ENCODE data around the gene CRNN. TPM values are rescaled to one million over a fixed set of nuclear protein-coding genes. Genes with fewer than 3 reads are reported as not detected.

The CRNN gene
- total RNA-seq, 1 experiment from 2014 or later = not detected

DNA sequence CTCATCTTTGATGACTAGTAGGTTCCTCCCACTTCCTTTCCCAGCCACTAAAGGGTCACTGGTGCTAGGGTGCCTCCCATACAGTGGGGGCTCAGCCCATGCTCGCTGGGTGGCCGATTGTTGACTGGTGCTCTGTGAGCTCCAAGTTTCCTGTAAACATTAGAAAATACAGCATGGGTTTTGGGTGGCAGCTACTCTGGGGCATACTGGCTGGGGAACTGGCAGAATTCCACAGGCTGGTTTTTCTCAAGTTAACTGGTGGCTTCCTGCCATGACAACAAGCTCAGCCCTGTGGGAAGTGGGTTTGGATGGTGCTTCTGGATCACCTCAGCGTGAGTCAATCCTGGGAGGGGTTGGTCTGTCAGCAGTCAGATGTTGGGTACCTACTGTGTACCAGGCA, 28.7 kb upstream of the CRNN start:
- H3K27me3 ChIP-seq (ENCODE audit: low read length) = peaks cover 44% of the 10 kb centered on the region
- BruUV-seq (replicated peaks) = no TSS peak
- H3K9me2 ChIP-seq (replicated peaks; ENCODE audit: low read length) = no peaks in the 10 kb centered on the region
- TF ChIP-seq EZH2phosphoT487 (IDR thresholded peaks at IDR 0.05; ENCODE audit: borderline replicate concordance, low read length) (no peak), EZH2 (IDR thresholded peaks at IDR 0.05; ENCODE audit: low read length, unreplicated experiment) (no peak)
- TF ChIP-seq, protein P1, sequence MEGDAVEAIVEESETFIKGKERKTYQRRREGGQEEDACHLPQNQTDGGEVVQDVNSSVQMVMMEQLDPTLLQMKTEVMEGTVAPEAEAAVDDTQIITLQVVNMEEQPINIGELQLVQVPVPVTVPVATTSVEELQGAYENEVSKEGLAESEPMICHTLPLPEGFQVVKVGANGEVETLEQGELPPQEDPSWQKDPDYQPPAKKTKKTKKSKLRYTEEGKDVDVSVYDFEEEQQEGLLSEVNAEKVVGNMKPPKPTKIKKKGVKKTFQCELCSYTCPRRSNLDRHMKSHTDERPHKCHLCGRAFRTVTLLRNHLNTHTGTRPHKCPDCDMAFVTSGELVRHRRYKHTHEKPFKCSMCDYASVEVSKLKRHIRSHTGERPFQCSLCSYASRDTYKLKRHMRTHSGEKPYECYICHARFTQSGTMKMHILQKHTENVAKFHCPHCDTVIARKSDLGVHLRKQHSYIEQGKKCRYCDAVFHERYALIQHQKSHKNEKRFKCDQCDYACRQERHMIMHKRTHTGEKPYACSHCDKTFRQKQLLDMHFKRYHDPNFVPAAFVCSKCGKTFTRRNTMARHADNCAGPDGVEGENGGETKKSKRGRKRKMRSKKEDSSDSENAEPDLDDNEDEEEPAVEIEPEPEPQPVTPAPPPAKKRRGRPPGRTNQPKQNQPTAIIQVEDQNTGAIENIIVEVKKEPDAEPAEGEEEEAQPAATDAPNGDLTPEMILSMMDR (conservative IDR thresholded peaks at IDR 0.05; ENCODE audit: low read depth, low read length) = no peak
- ChIA-PET CTCF (interaction anchor here (3.3 kb wide), 1 partner anchor 16 kb away, joined by 17 read pairs; no protein-coding TSS in a partner anchor), POLR2A (ENCODE audit: unreplicated experiment) (no interaction called here)
- no peak overlapping the region for H3K4me2 ChIP-seq (ENCODE audit: low read length)
- no peaks in the 10 kb centered on the region for H3K4me1 ChIP-seq (ENCODE audit: insufficient read depth, low read length)
- no peak overlapping the region for H3K4me3 ChIP-seq (ENCODE audit: low read length)
- no peak overlapping the region for H3K27ac ChIP-seq (ENCODE audit: low read length)
- no peak overlapping the region for H3K9ac ChIP-seq (ENCODE audit: low read length)
- no peaks in the 10 kb centered on the region for H3K79me2 ChIP-seq (ENCODE audit: low read length)
- peak; percentile 21 for ATAC-seq
- H3K9me3 ChIP-seq (ENCODE audit: low read length) = no peaks in the 10 kb centered on the region
- no peaks in the 10 kb centered on the region for H3F3A ChIP-seq (ENCODE audit: low read length, unreplicated experiment)
- DNase-seq = peak; percentile 59
- intact Hi-C loops (cut with micrococcal nuclease) = loop anchor here (5.0 kb wide), 2 partner anchors 300 to 390 kb away; no protein-coding TSS in a partner anchor
- no peaks in the 10 kb centered on the region for H3K36me3 ChIP-seq (ENCODE audit: low read depth, low read length)
- H4K20me1 ChIP-seq (ENCODE audit: low read length) = no peaks in the 10 kb centered on the region
- H2AFZ ChIP-seq (ENCODE audit: low read length) = no peak overlapping the region

DNA sequence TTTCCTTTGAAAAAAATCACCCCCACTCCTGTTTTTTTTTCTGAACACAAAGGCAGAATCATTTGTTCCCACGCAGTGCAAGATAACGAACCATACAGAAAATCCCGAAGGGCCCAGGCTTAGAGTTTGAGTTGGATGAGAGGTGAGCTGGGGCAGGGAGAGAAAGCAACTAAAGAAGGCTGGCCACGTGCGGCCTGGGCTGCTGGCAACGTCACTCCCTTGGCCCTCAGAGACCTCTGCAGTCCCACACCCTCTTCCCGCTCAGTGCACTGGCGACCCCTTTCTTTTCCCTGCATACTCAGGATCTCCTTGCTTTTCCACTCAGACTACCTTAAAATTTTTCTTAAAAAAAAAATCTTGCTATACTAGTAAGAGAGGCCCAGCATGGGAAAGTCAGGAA, 28.2 kb upstream of the CRNN start:
- DNase-seq (no peak), ATAC-seq (no peak)
- H3K27me3 ChIP-seq (ENCODE audit: low read length) = peaks cover 39% of the 10 kb centered on the region
- no peaks in the 10 kb centered on the region for H3K36me3 ChIP-seq (ENCODE audit: low read depth, low read length)
- no peaks in the 10 kb centered on the region for H3K9me3 ChIP-seq (ENCODE audit: low read length)
- TF ChIP-seq EZH2 (IDR thresholded peaks at IDR 0.05; ENCODE audit: low read length, unreplicated experiment) = no peak
- TF ChIP-seq EZH2phosphoT487 (IDR thresholded peaks at IDR 0.05; ENCODE audit: borderline replicate concordance, low read length) = no peak
- TF ChIP-seq, protein P1 (conservative IDR thresholded peaks at IDR 0.05; ENCODE audit: low read depth, low read length) = no peak
- H3K9ac ChIP-seq (ENCODE audit: low read length) = no peak overlapping the region
- no peaks in the 10 kb centered on the region for H3K9me2 ChIP-seq (replicated peaks; ENCODE audit: low read length)
- POLR2A ChIA-PET (ENCODE audit: unreplicated experiment) = no interaction called here
- H3K27ac ChIP-seq (ENCODE audit: low read length) = no peak overlapping the region
- no TSS peak for BruUV-seq (replicated peaks)
- intact Hi-C loops (cut with micrococcal nuclease) = loop anchor here (5.0 kb wide), 2 partner anchors 300 to 390 kb away; no protein-coding TSS in a partner anchor
- no peak overlapping the region for H2AFZ ChIP-seq (ENCODE audit: low read length)
- no peaks in the 10 kb centered on the region for H3K79me2 ChIP-seq (ENCODE audit: low read length)
- CTCF ChIA-PET = interaction anchor here (3.3 kb wide), 1 partner anchor 16 kb away, joined by 17 read pairs; no protein-coding TSS in a partner anchor
- H3K4me2 ChIP-seq (ENCODE audit: low read length) = no peak overlapping the region
- no peaks in the 10 kb centered on the region for H4K20me1 ChIP-seq (ENCODE audit: low read length)
- no peaks in the 10 kb centered on the region for H3K4me1 ChIP-seq (ENCODE audit: insufficient read depth, low read length)
- H3K4me3 ChIP-seq (ENCODE audit: low read length) = no peak overlapping the region
- no peaks in the 10 kb centered on the region for H3F3A ChIP-seq (ENCODE audit: low read length, unreplicated experiment)

DNA sequence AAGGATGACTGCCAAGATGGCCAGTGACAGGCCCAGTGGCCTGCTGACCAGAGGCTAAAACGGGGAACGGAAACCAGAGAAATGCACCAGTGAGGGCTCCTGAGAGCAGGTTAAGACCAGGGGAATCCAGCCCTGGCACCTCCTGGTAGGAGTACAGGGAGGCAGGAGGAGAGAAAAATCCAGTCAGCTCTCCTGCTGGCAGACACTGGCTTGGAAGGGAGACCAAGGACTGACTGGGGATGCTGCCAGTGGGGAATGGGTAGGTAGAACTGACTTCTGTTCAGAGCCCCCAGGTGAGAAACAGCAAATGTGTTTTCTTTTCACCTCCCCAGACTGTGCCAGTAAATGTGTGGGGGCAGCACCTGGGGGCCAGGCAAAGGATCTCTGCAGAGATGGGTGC, 27.7 kb upstream of the CRNN start:
- CTCF ChIA-PET = interaction anchor here (2.4 to 3.3 kb wide), 2 partner anchors 17 to 43 kb away, joined by 17 to 19 read pairs; no protein-coding TSS in a partner anchor
- BruUV-seq (replicated peaks) = no TSS peak
- Histone ChIP-seq H3F3A (ENCODE audit: low read length, unreplicated experiment) (no peaks in the 10 kb centered on the region), H3K4me2 (ENCODE audit: low read length) (no peak overlapping the region), H3K4me1 (ENCODE audit: insufficient read depth, low read length) (peaks cover under 1% of the 10 kb centered on the region; the same call in 1 of the 2 replicates), H3K9ac (ENCODE audit: low read length) (no peak overlapping the region), H4K20me1 (ENCODE audit: low read length) (no peaks in the 10 kb centered on the region), H3K27ac (ENCODE audit: low read length) (no peak overlapping the region), H3K9me3 (ENCODE audit: low read length) (no peaks in the 10 kb centered on the region), H3K36me3 (ENCODE audit: low read depth, low read length) (no peaks in the 10 kb centered on the region), H2AFZ (ENCODE audit: low read length) (no peak overlapping the region), H3K79me2 (ENCODE audit: low read length) (no peaks in the 10 kb centered on the region), H3K9me2 (replicated peaks; ENCODE audit: low read length) (no peaks in the 10 kb centered on the region), H3K4me3 (ENCODE audit: low read length) (no peak overlapping the region), H3K27me3 (ENCODE audit: low read length) (peaks cover 34% of the 10 kb centered on the region)
- intact Hi-C loops (cut with micrococcal nuclease) = loop anchor here (1.0 to 5.0 kb wide), 5 partner anchors 42 to 389 kb away; no protein-coding TSS in a partner anchor
- DNase-seq (no peak), ATAC-seq (no peak)
- TF ChIP-seq, protein P1 (conservative IDR thresholded peaks at IDR 0.05; ENCODE audit: low read depth, low read length) = no peak
- TF ChIP-seq EZH2 (IDR thresholded peaks at IDR 0.05; ENCODE audit: low read length, unreplicated experiment) (no peak), EZH2phosphoT487 (IDR thresholded peaks at IDR 0.05; ENCODE audit: borderline replicate concordance, low read length) (no peak)
- POLR2A ChIA-PET (ENCODE audit: unreplicated experiment) = no interaction called here
